SK-N-SH (cell line): Measurements from ENCODE around the gene PPP1R10.

ENCODE experiments used
- CTCF ChIP-seq: fragments of 200-600 bp; sonication (generic); IDR thresholded peaks from 2 replicates; pipeline ENCODE4 v1.6.1; 2017; ENCODE audit warnings: antibody characterized with exemption, mild to moderate bottlenecking, moderate library complexity
- MEF2A ChIP-seq: IDR thresholded peaks from 2 replicates; pipeline ENCODE4 v1.4.0; 2012; ENCODE audit warnings: low read depth, borderline replicate concordance
- USF2 ChIP-seq: fragments of 150-350 bp; IDR thresholded peaks from 2 replicates; pipeline ENCODE4 v1.6.1; 2017; ENCODE audit warnings: antibody characterized with exemption, low read length, low read depth, borderline replicate concordance
- YY1 ChIP-seq: IDR thresholded peaks from 2 replicates; pipeline ENCODE4 v1.4.0; 2012; ENCODE audit warnings: low read depth, mild to moderate bottlenecking

GRCh38 chr6:30589754-30590358, 27.2 kb downstream of the PPP1R10 start:
- no peak for TF ChIP-seq YY1
- no peak for TF ChIP-seq CTCF
- no peak for TF ChIP-seq MEF2A
- no peak for TF ChIP-seq USF2
